Glutamatergic neuron (in vitro differentiated cells): ENCODE data around the gene GK. TPM values are rescaled to one million over a fixed set of nuclear protein-coding genes. Genes with fewer than 3 reads are reported as not detected.

ENCODE experiments used
- DNase-seq: peaks from one replicate; pipeline ENCODE4 v3.0.0; 2022
- H3K27ac Mint-ChIP-seq: one replicate; pipeline ENCODE4 v1.8.0; 2020; ENCODE audit warnings: mild to moderate bottlenecking, mixed read lengths, inconsistent platforms; ENCODE audit not compliant: unreplicated experiment
- H3K27me3 Mint-ChIP-seq: one replicate; pipeline ENCODE4 v1.8.0; 2020; ENCODE audit warnings: mild to moderate bottlenecking, moderate library complexity, mixed read lengths, inconsistent platforms; ENCODE audit not compliant: unreplicated experiment
- H3K36me3 Mint-ChIP-seq: one replicate; pipeline ENCODE4 v1.8.0; 2020; ENCODE audit warnings: mild to moderate bottlenecking, mixed read lengths, inconsistent platforms; ENCODE audit not compliant: unreplicated experiment
- H3K4me1 Mint-ChIP-seq: one replicate; pipeline ENCODE4 v1.8.0; 2020; ENCODE audit warnings: mild to moderate bottlenecking, low read depth, mixed read lengths, inconsistent platforms; ENCODE audit not compliant: unreplicated experiment
- H3K4me3 Mint-ChIP-seq: one replicate; pipeline ENCODE4 v1.8.0; 2020; ENCODE audit warnings: mild to moderate bottlenecking, mixed read lengths, inconsistent platforms; ENCODE audit not compliant: unreplicated experiment
- H3K9me3 Mint-ChIP-seq: one replicate; pipeline ENCODE4 v1.8.0; 2020; ENCODE audit warnings: mild to moderate bottlenecking, moderate library complexity, mixed read lengths, inconsistent platforms; ENCODE audit not compliant: unreplicated experiment
- CTCF ChIP-seq: fragments of 200-600 bp; sonication (generic); IDR thresholded peaks from one replicate; pipeline ENCODE4 v1.5.0; 2021; ENCODE audit not compliant: partially characterized antibody, unreplicated experiment
- total RNA-seq: library from RNA; stranded (reverse); fragmentation: NEBNext Ultra II Directional; extraction: Animal tissue kit (Norgen Biotek cat#: 25700); gene quantifications from one replicate; pipeline ENCODE4 v1.2.1, GENCODE V29; 2021; ENCODE audit not compliant: unreplicated experiment

Gene GK
- total RNA-seq, 1 donor from 2014 or later, result 2.0 TPM

- no peaks in the 10 kb centered on the region for H3K36me3 Mint-ChIP-seq
- no peak overlapping the region for H3K27ac Mint-ChIP-seq
- H3K27me3 Mint-ChIP-seq, result no peaks in the 10 kb centered on the region
- no peaks in the 10 kb centered on the region for H3K9me3 Mint-ChIP-seq
- H3K4me1 Mint-ChIP-seq, result no peaks in the 10 kb centered on the region
- TF ChIP-seq CTCF, result no peak
- DNase-seq, result no peak
- H3K4me3 Mint-ChIP-seq, result no peak overlapping the region
Observed at GRCh38 chrX:30733852-30734660, 80.8 kb downstream of the GK start.

GRCh38 chrX:30734782-30735181 is 81.6 kb downstream of the GK start:
- Mint-ChIP-seq H3K36me3 (no peaks in the 10 kb centered on the region), H3K9me3 (no peaks in the 10 kb centered on the region), H3K4me3 (no peak overlapping the region), H3K27ac (no peak overlapping the region), H3K4me1 (no peaks in the 10 kb centered on the region), H3K27me3 (no peaks in the 10 kb centered on the region)
- no peak for DNase-seq
- TF ChIP-seq CTCF, result no peak

- Mint-ChIP-seq H3K4me3 (no peak overlapping the region), H3K27me3 (no peaks in the 10 kb centered on the region), H3K27ac (no peak overlapping the region), H3K9me3 (no peaks in the 10 kb centered on the region), H3K36me3 (no peaks in the 10 kb centered on the region), H3K4me1 (no peaks in the 10 kb centered on the region)
- peak; percentile 77 for TF ChIP-seq CTCF
- DNase-seq, result peak; percentile 70
Observed at GRCh38 chrX:30735839-30736238, 82.6 kb downstream of the GK start.

GRCh38 chrX:30741545-30741944 is 88.3 kb downstream of the GK start:
- H3K27ac Mint-ChIP-seq, result peak overlapping the region; percentile 59
- H3K27me3 Mint-ChIP-seq, result no peaks in the 10 kb centered on the region
- H3K4me1 Mint-ChIP-seq, result peaks cover 5% of the 10 kb centered on the region
- H3K36me3 Mint-ChIP-seq, result peaks cover 5% of the 10 kb centered on the region
- H3K4me3 Mint-ChIP-seq, result no peak overlapping the region
- H3K9me3 Mint-ChIP-seq, result peaks cover 2% of the 10 kb centered on the region
- TF ChIP-seq CTCF, result no peak
- DNase-seq, result no peak

GRCh38 chrX:30748342-30748960 is 95.2 kb downstream of the GK start:
- Mint-ChIP-seq H3K9me3 (no peaks in the 10 kb centered on the region), H3K4me3 (no peak overlapping the region), H3K27me3 (no peaks in the 10 kb centered on the region), H3K27ac (no peak overlapping the region), H3K4me1 (no peaks in the 10 kb centered on the region), H3K36me3 (peaks cover 5% of the 10 kb centered on the region)
- no peak for TF ChIP-seq CTCF
- no peak for DNase-seq
